GM19238 (cell line): ENCODE results near the gene ZNF432.
"Not testable (repeated sequence)": the region's sequence is repeated elsewhere in the genome, so short reads cannot be mapped to it uniquely, and the experiment has no call there.

Experiments used
- DNase-seq: peaks from one replicate; pipeline ENCODE4 v3.0.0; 2011; ENCODE audit warnings: low spot score; ENCODE audit not compliant: insufficient read length

ZNF432 gene

DNA sequence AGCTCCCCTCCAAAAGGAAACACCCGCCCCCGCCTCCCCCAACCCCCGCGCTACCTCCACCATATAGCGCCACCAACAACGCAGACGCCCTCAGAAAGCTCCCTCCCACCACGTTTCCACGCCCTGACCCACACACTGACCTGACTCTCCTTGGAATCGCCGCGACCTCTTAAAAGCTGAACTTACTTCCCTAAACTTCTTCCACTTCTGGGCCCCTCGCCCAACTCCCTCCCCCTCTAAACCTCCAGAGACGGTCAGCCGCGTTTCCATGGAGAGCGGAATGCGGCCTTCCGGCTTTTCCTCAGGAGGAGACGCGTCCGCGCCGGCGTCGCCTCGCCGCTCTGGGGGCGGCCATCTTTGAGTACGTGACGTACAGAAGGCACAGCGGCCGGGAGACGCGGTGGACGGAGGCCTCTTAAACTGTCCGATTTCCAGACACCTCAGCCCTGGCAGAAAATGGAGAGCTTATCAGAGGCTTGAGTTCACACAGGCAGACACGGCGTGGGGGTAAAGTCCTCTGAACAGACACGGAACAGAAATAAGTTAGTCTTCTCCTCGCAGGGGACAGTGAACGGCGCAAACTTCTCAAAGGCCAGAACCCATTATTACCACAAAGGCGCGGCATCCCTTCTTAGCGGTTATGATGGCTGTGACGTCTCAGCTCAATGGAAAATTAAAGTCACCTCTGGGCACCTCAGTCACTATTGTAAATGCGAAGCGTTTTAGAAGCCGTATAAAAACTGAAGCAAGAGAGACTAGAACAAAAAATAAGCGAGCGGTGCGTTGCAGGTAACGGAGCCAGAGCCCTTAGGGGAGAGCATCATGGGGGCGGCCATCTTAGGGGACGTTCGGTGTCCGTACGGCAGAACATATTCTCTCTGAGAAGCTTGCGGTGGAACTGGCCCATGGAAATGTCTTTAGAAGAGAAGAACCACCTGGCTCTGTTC, at the start of gene ZNF432:
Gene ZNF432 (minus strand): TSS at position 284 of the 947 bp plus-strand sequence. CDS start 1,970 bp downstream, outside the sequence.
- DNase-seq = peak; percentile 51

DNA sequence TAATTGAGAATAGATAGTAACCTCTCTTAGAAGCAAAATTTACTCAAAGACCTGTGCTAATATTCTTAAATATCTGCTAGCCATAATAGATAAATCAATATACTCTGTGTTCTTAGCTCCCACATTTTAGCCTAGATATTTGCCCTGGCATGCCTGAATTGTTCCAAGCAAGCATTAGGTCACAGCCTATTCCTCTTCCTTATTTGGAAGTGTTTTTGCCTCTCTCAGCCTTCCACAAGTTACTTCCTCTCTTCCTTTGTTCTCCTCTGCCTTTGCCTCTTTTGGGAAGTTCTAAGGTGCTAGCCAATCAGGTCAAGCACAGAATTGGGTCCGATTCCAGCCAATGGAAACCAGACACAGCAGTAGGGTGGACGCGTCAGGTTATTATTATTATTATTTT, 47.8 kb upstream of the ZNF432 start:
- not testable (repeated sequence) for DNase-seq

DNA sequence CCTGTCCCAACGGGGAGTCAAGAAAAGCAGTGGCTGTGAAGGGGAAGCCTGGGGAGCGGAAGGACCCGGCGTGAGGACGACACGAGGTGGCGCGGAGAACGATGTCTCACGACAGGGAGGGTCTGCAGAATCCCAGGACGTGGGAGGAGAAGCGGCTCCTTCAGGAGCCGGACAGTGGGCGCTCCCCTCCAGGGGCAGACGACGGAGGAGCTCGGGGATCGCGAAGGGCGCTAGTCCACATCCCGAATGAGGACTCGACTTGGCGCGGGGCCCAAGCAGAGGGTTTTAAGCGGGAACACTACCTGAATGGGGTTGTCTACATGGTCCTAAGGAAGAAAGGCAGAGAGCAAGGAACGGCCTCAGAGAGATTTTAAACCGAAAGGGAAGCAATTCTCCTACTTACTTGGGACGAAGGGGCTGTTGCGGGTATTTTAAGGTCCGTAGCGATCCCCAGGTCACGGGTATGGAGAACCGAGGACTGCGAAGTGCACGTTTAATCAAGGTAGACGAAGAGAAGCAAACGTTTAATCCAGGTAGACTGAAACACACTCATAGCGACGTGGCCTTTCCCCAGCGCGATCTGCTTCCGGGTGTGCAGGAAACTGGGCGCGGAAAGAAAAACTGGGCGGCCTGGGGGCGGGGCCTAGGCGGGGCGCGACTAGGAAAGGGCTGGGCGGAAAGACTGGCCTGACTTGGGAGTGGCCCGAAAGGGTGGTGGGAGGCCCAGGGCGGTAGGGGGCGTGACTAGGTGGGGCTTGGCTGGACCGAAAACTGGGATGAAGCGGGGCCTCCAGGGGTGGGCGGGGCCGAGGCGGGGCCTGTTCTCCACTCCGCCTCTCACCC, 46.8 kb upstream of the ZNF432 start, which contains the start of gene ZNF841:
Gene ZNF841 (minus strand): TSS at position 594 of the 843 bp plus-strand sequence. CDS start 10,964 bp downstream, outside the sequence.
- DNase-seq = peak; percentile 73

DNA sequence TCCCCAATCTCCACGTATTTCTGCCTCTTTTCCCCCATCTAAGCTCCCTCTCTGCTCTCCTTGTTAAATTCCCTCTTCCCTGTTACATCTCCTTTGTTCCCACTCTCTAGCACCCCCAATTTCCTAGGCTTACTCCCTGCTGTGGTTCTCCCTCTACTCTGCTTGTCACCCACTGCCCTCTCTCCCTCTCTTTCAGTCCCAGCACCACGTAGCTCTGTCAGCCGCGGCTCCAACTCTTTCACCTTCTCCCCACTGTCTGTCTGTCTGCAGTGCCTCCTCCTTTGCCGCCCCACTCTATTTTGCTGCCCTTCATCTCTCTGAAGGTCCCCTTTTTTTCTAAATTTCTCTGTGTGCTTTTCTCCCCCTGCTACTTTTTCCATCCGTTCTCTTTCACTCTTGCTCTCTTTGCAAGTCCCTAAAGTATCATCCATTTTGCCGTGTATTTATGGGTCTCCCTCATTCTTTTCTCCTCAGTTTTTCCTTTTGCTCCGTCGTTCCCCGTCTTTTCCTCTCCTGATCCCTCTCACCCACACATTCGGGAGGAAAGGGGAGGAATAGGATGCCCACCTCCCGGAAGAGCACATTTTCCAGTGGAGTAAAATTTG, 46.0 kb upstream of the ZNF432 start:
- DNase-seq = no peak

DNA sequence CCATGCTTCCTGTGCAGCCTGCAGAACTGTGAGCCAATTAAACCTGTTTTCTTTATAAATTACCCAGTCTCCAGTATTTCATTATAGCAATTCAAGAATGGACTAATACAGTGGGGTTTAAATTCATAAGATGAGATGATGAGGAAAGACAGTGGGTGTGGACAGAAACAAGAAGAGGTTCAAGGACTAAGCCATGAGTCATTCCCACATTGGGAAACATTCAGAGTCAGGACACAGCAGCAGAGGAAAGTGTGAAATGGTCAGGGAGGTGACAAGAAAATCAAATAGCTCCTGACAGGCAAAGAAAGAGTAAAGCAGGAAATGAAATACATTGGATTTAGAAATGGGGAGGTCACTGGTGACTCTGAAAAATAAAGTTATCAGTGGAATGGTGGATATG, 37.8 kb upstream of the ZNF432 start:
- no peak for DNase-seq

DNA sequence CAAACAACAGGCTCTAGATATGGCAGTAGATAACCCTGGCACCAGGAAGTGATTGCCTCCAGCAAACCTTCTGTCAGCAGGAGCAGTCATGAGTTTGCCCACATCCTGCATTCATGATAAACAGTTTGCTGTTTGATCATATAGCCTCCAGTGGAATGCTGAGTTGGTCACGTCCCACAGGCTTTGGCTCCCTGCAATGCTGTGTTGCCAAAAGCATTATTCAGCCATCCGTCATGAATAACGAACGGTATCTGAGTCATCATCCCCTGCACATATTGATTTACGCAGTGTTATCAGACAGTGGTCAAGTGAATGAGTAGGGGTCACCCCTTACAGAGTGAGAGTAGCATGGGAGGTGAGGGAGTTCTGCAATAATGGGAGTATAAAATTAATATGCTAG, 21.9 kb upstream of the ZNF432 start:
- no peak for DNase-seq

DNA sequence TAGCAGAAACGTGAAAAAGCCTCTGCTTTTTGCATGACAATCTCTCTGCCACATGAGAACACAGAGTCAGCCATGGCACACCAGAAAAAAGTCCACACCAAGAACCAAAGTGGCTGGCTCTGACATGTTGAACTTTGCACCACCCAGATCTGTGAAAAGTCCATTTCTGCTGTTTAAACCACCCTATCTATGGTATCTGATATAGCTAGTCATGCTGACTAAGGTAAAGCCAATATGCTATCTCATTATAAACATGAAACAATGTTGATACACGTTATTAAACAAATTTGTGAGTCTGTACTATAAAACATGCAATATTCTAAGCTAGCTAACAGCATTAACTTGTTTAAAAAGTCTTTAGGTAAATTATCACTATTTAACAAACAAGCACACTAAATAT, 21.0 kb upstream of the ZNF432 start:
- no peak for DNase-seq

DNA sequence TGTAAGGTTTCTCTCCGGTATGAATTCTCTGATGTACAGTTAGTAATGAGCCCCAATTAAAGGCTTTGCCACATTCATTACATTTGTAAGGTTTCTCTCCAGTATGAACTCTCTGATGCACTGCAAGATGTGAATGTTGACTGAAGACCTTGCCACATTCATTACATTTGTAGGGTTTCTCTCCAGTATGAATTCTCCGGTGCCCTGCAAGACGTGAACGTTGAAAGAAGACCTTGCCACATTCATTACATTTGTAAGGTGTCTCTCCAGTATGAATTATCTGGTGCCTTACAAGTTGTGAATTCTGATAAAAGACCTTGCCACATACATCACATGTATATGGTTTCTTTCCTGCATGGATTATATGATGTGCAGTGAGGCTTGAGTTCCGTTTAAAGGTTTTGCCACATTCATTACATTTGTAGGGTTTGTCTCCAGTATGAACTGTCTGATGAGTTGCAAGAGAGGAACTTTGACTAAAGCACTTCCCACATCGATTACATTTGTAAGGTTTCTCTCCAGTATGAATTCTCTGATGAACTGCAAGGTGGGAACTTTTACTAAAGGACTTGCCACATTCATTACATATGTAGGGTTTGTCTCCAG, 17.7 kb upstream of the ZNF432 start:
- DNase-seq = no peak

DNA sequence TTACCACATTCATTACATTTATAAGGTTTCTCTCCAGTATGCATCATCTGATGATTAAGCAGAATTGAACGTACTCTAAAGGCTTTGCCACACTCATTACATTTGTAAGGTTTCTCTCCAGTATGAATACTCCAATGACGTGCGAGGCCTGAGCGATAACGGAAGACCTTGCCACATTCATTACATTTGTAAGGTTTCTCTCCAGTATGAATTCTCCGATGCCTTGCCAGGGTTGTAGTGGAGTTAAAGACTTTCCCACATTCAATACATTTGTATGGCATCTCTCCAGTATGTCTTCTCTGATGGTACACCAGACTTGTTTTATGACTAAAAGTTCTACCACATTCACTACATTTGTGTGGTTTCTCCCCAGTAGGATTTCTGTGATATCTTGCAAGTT, 16.8 kb upstream of the ZNF432 start:
- DNase-seq = no peak

DNA sequence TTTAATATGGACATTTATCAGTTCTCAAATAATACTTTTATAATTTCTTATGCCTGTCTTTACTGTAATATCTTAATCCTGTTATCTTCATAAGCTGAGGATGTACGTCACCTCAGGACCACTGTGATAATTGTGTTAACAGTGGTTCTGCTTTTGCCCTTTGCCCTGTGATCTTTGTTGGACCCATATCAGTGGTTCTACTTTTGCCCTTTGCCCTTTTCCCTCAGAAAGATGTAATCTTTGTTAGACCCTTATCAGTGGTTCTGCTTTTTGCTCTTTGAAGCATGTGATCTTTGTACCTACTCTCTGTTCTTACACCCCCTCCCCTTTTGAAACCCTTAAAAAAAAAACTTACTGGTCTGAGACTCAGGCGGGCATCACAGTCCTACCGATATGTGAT, 7.8 kb upstream of the ZNF432 start:
- not testable (repeated sequence) for DNase-seq

DNA sequence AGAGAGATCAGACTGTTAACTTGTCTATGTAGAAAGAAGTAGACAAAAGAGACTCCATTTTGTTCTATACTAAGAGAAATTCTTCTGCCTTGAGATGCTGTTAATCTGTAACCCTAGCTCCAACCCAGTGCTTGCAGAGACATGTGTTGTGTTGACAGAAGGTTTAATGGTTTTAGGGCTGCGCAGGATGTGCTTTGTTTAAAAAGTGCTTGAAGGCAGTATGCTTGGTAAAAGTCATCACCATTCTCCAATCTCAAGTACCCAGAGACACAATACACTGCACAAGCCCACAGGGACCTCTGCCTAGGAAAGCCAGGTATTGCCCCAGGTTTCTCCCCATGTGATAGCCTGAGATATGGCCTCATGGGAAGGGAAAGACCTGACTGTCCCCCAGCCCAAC, 3.1 kb upstream of the ZNF432 start:
- DNase-seq = not testable (repeated sequence)

DNA sequence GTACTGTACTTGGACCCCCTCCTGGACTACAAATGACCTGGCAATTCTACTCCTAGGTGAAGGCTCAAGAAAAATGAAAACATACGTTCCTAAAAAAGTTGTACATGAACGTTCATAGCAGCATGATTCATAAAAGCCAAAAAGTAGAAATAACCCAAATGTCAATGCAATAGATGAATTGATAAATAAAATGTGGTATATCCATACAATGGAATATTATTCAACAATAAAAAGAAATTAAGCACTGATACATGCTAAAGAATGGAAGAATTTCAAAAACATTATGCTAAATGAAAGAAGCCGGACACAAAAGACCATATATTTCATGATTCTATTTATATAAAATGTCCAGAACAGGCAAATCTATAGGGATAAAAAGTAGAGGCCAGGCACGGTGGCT, 9.5 kb downstream of the ZNF432 start:
- DNase-seq = no peak

DNA sequence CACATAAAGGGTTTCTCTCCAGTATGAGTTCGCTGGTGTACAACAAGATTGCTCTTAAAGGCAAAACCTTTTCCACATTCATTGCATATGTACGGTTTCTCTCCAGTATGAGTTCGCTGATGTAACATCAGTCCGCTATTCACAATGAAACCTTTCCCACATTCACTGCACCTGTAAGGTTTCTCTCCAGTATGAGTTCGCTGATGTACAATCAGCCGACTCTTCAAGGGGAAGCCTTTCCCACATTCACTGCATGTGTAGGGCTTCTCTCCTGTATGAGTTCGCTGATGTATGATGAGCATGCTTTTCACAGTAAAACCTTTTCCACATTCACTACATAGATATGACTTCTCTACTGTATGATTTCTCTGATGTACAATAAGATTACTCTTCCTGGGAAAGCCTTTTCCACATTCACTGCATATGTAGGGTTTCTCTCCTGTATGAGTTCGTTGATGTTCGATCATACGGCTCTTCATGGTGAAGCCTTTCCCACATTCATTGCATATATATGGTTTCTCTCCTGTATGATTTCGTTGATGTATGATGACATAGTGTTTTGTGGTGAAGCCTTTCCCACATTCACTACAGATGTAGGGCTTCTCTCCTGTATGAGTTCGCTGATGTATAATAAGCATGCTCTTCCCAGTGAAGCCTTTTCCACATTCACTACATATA, 14.4 kb downstream of the ZNF432 start:
- no peak for DNase-seq

DNA sequence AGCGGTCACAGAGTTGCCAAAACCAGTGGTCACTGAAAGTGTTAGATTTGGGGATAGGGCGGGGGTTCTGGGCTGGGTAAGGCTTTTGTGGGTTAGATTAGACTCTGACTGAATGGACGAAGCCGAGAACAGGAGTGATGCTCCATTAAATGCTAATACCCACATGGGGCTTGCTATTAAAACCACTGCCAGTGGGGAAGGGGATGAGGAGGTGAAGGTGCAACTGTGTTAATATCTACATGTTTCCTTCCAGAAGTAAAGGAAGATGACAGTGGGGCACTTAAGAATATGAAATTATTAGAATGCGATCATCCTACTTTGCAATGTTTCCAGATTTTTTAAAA, 19.9 kb downstream of the ZNF432 start:
- DNase-seq = no peak

DNA sequence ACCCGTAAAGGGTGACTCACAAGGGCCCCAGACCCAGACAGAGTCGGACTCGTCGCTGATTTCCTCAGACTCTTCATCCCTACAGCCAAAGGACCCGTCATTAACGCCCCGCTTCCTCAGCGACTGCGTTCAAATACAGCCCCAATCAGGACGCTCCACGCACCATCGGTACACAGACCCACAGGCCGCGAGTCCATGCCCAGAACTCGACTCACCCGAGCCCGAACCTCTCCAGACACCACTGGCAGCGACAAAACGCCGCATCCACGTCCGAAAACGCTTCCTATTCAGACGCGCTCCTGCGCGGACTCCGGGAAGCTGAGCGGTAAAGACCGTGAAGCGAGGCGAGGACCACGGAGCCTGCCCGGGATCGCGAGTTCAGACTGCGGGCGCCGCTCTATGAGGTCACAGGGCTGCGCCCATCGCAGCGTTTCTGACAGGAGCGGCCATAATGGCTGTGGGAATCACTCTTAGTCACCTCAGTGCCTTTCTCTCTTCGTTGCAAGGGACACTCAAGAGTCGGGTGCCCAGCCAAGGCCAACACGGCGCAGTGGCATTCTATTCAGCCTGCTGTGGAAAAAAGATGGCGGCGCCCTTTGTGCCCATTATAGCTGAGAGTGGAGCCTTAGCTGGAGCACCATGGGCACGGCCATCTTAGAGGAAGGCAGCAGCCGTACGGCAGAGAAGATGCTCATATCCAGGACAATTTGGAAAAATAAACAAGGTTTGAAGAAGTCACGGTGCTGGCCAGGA, 20.4 kb downstream of the ZNF432 start, which contains the start of gene ZNF614:
Gene ZNF614 (minus strand): TSS at position 353 of the 753 bp plus-strand sequence. CDS start 2,634 bp downstream, outside the sequence.
- peak; percentile 84 for DNase-seq

DNA sequence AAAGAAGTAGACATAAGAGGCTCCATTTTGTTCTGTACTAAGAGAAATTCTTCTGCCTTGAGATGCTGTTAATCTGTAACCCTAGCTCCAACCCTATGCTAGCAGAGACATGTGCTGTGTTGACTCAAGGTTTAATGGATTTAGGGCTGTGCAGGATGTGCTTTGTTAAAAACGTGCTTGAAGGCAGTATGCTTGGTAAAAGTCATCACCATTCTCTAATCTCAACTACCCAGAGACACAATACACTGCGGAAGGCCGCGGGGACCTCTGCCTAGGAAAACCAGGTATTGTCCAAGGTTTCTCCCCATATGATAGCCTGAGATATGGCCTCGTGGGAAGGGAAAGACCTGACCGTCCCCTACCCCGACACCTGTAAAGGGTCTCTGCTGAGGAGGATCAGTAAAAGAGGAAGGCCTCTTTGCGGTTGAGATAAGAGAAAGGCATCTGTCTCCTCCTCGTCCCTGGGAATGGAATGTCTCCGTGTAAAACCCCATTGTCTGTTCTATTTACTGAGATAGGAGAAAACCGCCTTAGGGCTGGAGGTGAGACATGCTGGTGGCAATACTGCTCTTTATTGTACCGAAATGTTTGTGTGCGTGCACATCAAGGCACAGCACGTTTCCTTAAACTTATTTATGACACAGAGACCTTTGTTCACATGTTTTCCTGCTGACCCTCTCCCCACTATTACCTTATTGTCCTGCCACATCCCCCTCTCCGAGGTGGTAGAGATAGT, 22.2 kb downstream of the ZNF432 start:
- not testable (repeated sequence) for DNase-seq

DNA sequence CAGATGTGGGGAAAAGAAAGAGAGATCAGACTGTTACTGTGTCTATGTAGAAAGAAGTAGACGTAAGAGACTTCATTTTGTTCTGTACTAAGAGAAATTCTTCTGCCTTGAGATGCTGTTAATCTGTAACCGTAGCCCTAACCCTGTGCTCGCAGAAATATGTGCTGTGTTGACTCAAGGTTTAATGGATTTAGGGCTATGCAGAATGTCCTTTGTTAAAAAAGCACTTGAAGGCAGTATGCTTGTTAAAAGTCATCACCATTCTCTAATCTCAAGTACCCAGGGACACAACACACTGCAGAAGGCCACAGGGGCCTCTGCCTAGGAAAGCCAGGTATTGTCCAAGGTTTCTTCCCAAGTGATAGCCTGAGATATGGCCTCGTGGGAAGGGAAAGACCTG, 24.2 kb downstream of the ZNF432 start:
- not testable (repeated sequence) for DNase-seq

DNA sequence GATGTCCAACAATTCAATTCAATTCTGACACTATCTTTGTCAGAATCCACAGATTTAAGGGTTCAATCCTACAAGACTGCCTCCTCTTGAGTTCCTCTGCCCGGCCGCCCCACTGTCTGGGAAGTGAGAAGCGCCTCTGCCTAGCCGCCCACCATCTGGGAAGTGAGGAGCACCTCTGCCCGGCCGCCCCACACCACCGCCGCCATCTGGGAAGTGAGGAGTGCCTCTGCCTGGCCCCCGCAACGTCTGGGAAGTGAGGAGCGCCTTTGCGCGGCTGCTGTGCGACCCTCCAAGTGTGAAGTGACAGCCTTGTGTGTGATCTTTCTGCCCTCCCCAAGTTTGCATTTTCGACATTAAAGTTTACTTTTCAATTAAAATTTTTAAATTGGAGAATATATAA, 26.4 kb downstream of the ZNF432 start:
- no peak for DNase-seq

DNA sequence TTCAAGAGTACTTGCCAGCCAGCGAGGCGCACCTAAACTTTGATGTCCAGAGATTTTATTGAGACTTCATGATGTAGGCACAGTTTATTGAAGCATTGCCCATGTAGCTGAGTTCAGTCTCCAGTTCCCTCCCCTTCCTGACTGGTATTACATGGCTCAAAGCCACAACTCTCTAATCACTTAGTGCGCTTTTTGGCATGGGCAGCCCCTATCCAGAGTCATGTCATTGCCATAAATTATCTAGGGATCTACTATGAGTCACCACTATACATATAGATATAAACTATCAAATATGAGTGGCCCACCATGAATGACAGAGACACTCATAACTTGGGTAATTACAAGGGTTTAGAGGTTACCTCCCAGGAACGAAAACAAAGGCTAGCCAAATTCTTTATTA, 28.1 kb downstream of the ZNF432 start:
- no peak for DNase-seq
